ENCODE results near the gene CEACAM18.

Gene CEACAM18

GRCh38 chr19:51513968-51514367 is 35.6 kb downstream of the CEACAM18 start:
- DNase-seq (ENCODE audit: low read depth in 2 of 2): no peak
- no peak overlapping the region for H3K4me3 ChIP-seq (replicated peaks in 1 of 2; ENCODE audit: low read depth in 2 of 2, low read length in 2 of 2)
- no peak for TF ChIP-seq CTCF (IDR thresholded peaks at IDR 0.05; ENCODE audit: low read depth, low read length)

- TF ChIP-seq CTCF (IDR thresholded peaks at IDR 0.05; ENCODE audit: low read depth, low read length): peak; percentile 72
- DNase-seq (ENCODE audit: low read depth in 2 of 2): peak; percentile 67 to 71
- no peak overlapping the region for H3K4me3 ChIP-seq (replicated peaks in 1 of 2; ENCODE audit: low read depth in 2 of 2, low read length in 2 of 2)
Observed at GRCh38 chr19:51514866-51515481, 36.6 kb downstream of the CEACAM18 start.

- TF ChIP-seq CTCF (IDR thresholded peaks at IDR 0.05; ENCODE audit: low read depth, low read length): no peak
- no peak overlapping the region for H3K4me3 ChIP-seq (replicated peaks in 1 of 2; ENCODE audit: low read depth in 2 of 2, low read length in 2 of 2)
- DNase-seq (ENCODE audit: low read depth in 2 of 2): no peak
Observed at GRCh38 chr19:51520728-51521127, 42.4 kb downstream of the CEACAM18 start.

- no peak overlapping the region for H3K4me3 ChIP-seq (replicated peaks in 1 of 2; ENCODE audit: low read depth in 2 of 2, low read length in 2 of 2)
- TF ChIP-seq CTCF (IDR thresholded peaks at IDR 0.05; ENCODE audit: low read depth, low read length): no peak
- DNase-seq (ENCODE audit: low read depth in 2 of 2): no peak
Observed at GRCh38 chr19:51521357-51521756, 43.0 kb downstream of the CEACAM18 start.

- no peak for DNase-seq (ENCODE audit: low read depth in 2 of 2)
Observed at GRCh38 chr19:51521781-51522180, 43.4 kb downstream of the CEACAM18 start.

GRCh38 chr19:51524666-51525264 is 46.4 kb downstream of the CEACAM18 start:
- DNase-seq (ENCODE audit: low read depth in 2 of 2): no peak
- TF ChIP-seq CTCF (IDR thresholded peaks at IDR 0.05; ENCODE audit: low read depth, low read length): no peak
- no peak overlapping the region for H3K4me3 ChIP-seq (replicated peaks in 1 of 2; ENCODE audit: low read depth in 2 of 2, low read length in 2 of 2)

More at GRCh38 chr19:51521781-51522180, 43.4 kb downstream of the CEACAM18 start:
- H3K4me3 ChIP-seq (replicated peaks in 1 of 2; ENCODE audit: low read depth in 2 of 2, low read length in 2 of 2): no peak overlapping the region
- no peak for TF ChIP-seq CTCF (IDR thresholded peaks at IDR 0.05; ENCODE audit: low read depth, low read length)

Data from cardiac fibroblast (primary cell).